ENCODE measurements around the gene COL9A1.
"Not testable (repeated sequence)": the region's sequence is repeated elsewhere in the genome, so short reads cannot be mapped to it uniquely, and the experiment has no call there.

Gene COL9A1
- 0 reads per million in 3 donors for total RNA-seq

DNA sequence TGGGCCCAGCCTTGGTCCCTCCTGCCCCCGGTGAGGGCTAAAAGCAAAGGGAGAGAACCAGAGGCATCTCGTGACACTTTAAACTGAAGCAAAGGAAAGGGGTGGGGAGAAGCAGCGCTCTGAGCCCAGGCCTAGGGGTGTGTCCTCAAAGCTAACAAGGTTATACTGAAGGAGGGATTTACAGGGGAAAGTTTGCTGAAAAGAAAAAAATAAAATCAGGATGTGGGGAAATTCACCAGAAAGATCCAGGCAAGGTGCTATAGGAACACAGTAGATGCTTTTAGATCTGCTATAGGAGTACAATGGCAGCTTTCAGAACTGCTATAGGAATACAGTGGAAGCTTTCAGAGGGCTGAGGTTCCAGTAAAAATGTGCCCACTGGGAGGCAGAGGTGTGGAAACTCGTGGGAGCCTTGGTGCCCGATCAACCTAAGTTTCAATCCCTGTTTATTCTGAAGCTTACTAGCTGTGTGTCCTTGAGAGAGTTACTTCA, at the start of gene COL9A1:
COL9A1 (minus strand) TSS at position 51 of the 492 bp plus-strand sequence. CDS start 160 bp downstream, outside the sequence.
- Histone ChIP-seq H3K36me3 (ENCODE audit: control insufficient read depth, insufficient read depth, low read length) (no peaks in the 10 kb centered on the region), H3K9me3 (ENCODE audit: control insufficient read depth, low read length) (no peaks in the 10 kb centered on the region), H3K27ac (ENCODE audit: insufficient read depth, low read length, poor library complexity, severe bottlenecking) (no peak within 1 kb of the TSS), H3K27me3 (replicated peaks; ENCODE audit: control insufficient read depth, insufficient read depth, low read length, poor library complexity, severe bottlenecking) (peaks cover 2% of the 10 kb centered on the region), H3K4me3 (ENCODE audit: insufficient read depth, low read depth, low read length, poor library complexity, severe bottlenecking) (no peak within 1 kb of the TSS), H3K4me1 (ENCODE audit: control insufficient read depth, insufficient read depth, low read length, poor library complexity, severe bottlenecking) (no peaks in the 10 kb centered on the region)
- DNase-seq = no peak

DNA sequence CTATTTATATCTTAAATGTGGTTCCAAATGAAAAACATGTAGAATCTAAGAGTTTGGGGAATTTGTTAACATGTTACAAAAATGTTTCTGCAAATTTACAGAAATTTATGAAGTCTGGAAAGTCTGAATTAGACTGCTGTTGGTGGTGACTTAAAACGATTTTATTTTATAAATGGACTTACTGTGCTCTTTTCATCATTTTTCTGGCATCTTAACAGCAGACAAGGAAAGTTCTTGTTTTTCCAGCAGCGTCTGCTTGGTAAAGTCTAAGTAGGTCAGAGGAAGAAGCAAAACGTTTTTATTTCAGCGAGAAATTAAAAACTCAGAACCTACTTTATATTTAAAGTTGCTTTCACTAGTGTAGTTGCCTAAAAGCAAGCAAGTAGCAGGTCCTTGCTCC, 48.6 kb upstream of the COL9A1 start:
- no peaks in the 10 kb centered on the region for H3K36me3 ChIP-seq (ENCODE audit: control insufficient read depth, insufficient read depth, low read length)
- no peak overlapping the region for H3K27ac ChIP-seq (ENCODE audit: insufficient read depth, low read length, poor library complexity, severe bottlenecking)
- H3K4me3 ChIP-seq (ENCODE audit: insufficient read depth, low read depth, low read length, poor library complexity, severe bottlenecking) = no peak overlapping the region
- no peaks in the 10 kb centered on the region for H3K4me1 ChIP-seq (ENCODE audit: control insufficient read depth, insufficient read depth, low read length, poor library complexity, severe bottlenecking)
- no peaks in the 10 kb centered on the region for H3K27me3 ChIP-seq (replicated peaks; ENCODE audit: control insufficient read depth, insufficient read depth, low read length, poor library complexity, severe bottlenecking)
- no peaks in the 10 kb centered on the region for H3K9me3 ChIP-seq (ENCODE audit: control insufficient read depth, low read length)
- no peak for DNase-seq

GRCh38 chr6:70345619-70346018, 42.7 kb upstream of the COL9A1 start:
- Histone ChIP-seq H3K27ac (ENCODE audit: insufficient read depth, low read length, poor library complexity, severe bottlenecking) (no peak overlapping the region), H3K4me3 (ENCODE audit: insufficient read depth, low read depth, low read length, poor library complexity, severe bottlenecking) (no peak overlapping the region), H3K27me3 (replicated peaks; ENCODE audit: control insufficient read depth, insufficient read depth, low read length, poor library complexity, severe bottlenecking) (no peaks in the 10 kb centered on the region), H3K4me1 (ENCODE audit: control insufficient read depth, insufficient read depth, low read length, poor library complexity, severe bottlenecking) (no peaks in the 10 kb centered on the region), H3K9me3 (ENCODE audit: control insufficient read depth, low read length) (no peaks in the 10 kb centered on the region), H3K36me3 (ENCODE audit: control insufficient read depth, insufficient read depth, low read length) (no peaks in the 10 kb centered on the region)
- no peak for DNase-seq

DNA sequence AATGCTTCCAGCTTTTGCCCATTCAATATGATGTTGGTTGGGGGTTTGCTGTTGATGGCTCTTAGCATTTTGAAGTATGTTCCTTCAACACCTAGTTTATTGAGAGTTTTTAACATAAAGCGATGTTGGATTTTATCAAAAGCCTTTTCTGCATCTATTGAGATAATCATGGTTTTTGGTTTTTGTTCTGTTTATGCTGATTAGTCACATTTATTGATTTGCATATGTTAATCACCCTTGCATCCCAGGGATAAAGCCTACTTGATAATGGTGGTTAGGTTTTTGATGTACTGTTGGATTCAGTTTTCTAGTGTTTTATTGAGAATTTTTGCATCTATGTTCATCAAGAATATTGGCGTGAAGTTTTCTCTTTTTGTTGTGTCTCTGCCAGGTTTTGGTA, 40.4 kb upstream of the COL9A1 start:
- DNase-seq = no peak
- no peaks in the 10 kb centered on the region for H3K27me3 ChIP-seq (replicated peaks; ENCODE audit: control insufficient read depth, insufficient read depth, low read length, poor library complexity, severe bottlenecking)
- H3K9me3 ChIP-seq (ENCODE audit: control insufficient read depth, low read length) = no peaks in the 10 kb centered on the region
- no peaks in the 10 kb centered on the region for H3K36me3 ChIP-seq (ENCODE audit: control insufficient read depth, insufficient read depth, low read length)
- H3K4me3 ChIP-seq (ENCODE audit: insufficient read depth, low read depth, low read length, poor library complexity, severe bottlenecking) = no peak overlapping the region
- H3K27ac ChIP-seq (ENCODE audit: insufficient read depth, low read length, poor library complexity, severe bottlenecking) = no peak overlapping the region
- no peaks in the 10 kb centered on the region for H3K4me1 ChIP-seq (ENCODE audit: control insufficient read depth, insufficient read depth, low read length, poor library complexity, severe bottlenecking)

DNA sequence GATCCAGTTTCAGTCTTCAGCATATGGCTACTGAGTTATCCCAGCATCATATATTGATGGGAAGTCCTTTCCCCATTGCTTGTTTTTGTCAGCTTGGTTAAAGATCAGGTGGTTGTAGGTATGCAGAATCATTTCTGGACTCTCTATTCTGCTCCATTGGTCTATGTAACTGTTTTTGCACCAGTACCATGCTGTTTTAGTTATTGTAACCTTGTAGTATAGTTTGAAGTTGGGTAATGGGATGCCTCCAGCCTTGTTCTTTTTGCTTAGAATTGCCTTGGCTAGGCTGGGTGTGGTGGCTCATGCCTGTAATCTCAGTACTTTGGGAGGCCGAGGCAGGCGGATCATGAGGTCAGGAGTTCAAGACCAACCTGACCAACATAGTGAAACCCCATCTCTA, 36.9 kb upstream of the COL9A1 start:
- DNase-seq; H3K4me1 ChIP-seq (ENCODE audit: control insufficient read depth, insufficient read depth, low read length, poor library complexity, severe bottlenecking); H3K27ac ChIP-seq (ENCODE audit: insufficient read depth, low read length, poor library complexity, severe bottlenecking); H3K9me3 ChIP-seq (ENCODE audit: control insufficient read depth, low read length); H3K27me3 ChIP-seq (replicated peaks; ENCODE audit: control insufficient read depth, insufficient read depth, low read length, poor library complexity, severe bottlenecking); H3K36me3 ChIP-seq (ENCODE audit: control insufficient read depth, insufficient read depth, low read length); H3K4me3 ChIP-seq (ENCODE audit: insufficient read depth, low read depth, low read length, poor library complexity, severe bottlenecking): not testable (repeated sequence)

- H3K27ac ChIP-seq (ENCODE audit: insufficient read depth, low read length, poor library complexity, severe bottlenecking) = no peak overlapping the region
- H3K4me3 ChIP-seq (ENCODE audit: insufficient read depth, low read depth, low read length, poor library complexity, severe bottlenecking) = no peak overlapping the region
- H3K4me1 ChIP-seq (ENCODE audit: control insufficient read depth, insufficient read depth, low read length, poor library complexity, severe bottlenecking) = no peaks in the 10 kb centered on the region
- H3K36me3 ChIP-seq (ENCODE audit: control insufficient read depth, insufficient read depth, low read length) = no peaks in the 10 kb centered on the region
- no peaks in the 10 kb centered on the region for H3K9me3 ChIP-seq (ENCODE audit: control insufficient read depth, low read length)
- no peak for DNase-seq
- H3K27me3 ChIP-seq (replicated peaks; ENCODE audit: control insufficient read depth, insufficient read depth, low read length, poor library complexity, severe bottlenecking) = no peaks in the 10 kb centered on the region
Measured at GRCh38 chr6:70338775-70339174, 35.9 kb upstream of the COL9A1 start.

- DNase-seq = no peak
- no peaks in the 10 kb centered on the region for H3K4me1 ChIP-seq (ENCODE audit: control insufficient read depth, insufficient read depth, low read length, poor library complexity, severe bottlenecking)
- H3K27me3 ChIP-seq (replicated peaks; ENCODE audit: control insufficient read depth, insufficient read depth, low read length, poor library complexity, severe bottlenecking) = no peaks in the 10 kb centered on the region
Measured at GRCh38 chr6:70337743-70338105, 34.8 kb upstream of the COL9A1 start.

GRCh38 chr6:70336996-70337742, 34.3 kb upstream of the COL9A1 start:
- Histone ChIP-seq H3K36me3 (ENCODE audit: control insufficient read depth, insufficient read depth, low read length) (no peaks in the 10 kb centered on the region), H3K4me3 (ENCODE audit: insufficient read depth, low read depth, low read length, poor library complexity, severe bottlenecking) (no peak overlapping the region), H3K9me3 (ENCODE audit: control insufficient read depth, low read length) (no peaks in the 10 kb centered on the region), H3K27ac (ENCODE audit: insufficient read depth, low read length, poor library complexity, severe bottlenecking) (no peak overlapping the region), H3K4me1 (ENCODE audit: control insufficient read depth, insufficient read depth, low read length, poor library complexity, severe bottlenecking) (no peaks in the 10 kb centered on the region), H3K27me3 (replicated peaks; ENCODE audit: control insufficient read depth, insufficient read depth, low read length, poor library complexity, severe bottlenecking) (no peaks in the 10 kb centered on the region)
- DNase-seq = no peak

More at GRCh38 chr6:70337743-70338105, 34.8 kb upstream of the COL9A1 start:
- Histone ChIP-seq H3K4me3 (ENCODE audit: insufficient read depth, low read depth, low read length, poor library complexity, severe bottlenecking) (no peak overlapping the region), H3K9me3 (ENCODE audit: control insufficient read depth, low read length) (no peaks in the 10 kb centered on the region), H3K36me3 (ENCODE audit: control insufficient read depth, insufficient read depth, low read length) (no peaks in the 10 kb centered on the region), H3K27ac (ENCODE audit: insufficient read depth, low read length, poor library complexity, severe bottlenecking) (no peak overlapping the region)

DNA sequence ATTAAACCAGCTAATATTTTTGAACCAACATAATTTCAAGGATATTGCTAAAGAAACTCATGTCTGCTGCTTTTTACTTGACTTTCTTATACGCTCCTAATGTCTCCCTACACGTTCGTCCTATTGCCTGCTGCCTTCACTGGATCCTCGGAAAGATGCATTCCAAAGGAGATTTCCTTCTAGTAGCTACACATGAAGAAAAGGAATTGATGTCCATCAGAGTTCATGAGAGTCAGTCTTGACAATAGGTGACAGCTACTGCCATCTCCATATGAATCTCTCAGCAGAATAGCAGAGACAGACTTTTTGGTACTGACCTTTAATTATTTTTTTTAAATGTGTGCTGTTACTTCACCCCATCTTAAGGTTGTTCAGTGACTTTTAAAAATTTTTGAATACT, 24.2 kb upstream of the COL9A1 start:
- Histone ChIP-seq H3K4me3 (ENCODE audit: insufficient read depth, low read depth, low read length, poor library complexity, severe bottlenecking) (no peak overlapping the region), H3K9me3 (ENCODE audit: control insufficient read depth, low read length) (no peaks in the 10 kb centered on the region), H3K4me1 (ENCODE audit: control insufficient read depth, insufficient read depth, low read length, poor library complexity, severe bottlenecking) (no peaks in the 10 kb centered on the region), H3K27me3 (replicated peaks; ENCODE audit: control insufficient read depth, insufficient read depth, low read length, poor library complexity, severe bottlenecking) (no peaks in the 10 kb centered on the region), H3K27ac (ENCODE audit: insufficient read depth, low read length, poor library complexity, severe bottlenecking) (no peak overlapping the region), H3K36me3 (ENCODE audit: control insufficient read depth, insufficient read depth, low read length) (no peaks in the 10 kb centered on the region)
- no peak for DNase-seq

DNA sequence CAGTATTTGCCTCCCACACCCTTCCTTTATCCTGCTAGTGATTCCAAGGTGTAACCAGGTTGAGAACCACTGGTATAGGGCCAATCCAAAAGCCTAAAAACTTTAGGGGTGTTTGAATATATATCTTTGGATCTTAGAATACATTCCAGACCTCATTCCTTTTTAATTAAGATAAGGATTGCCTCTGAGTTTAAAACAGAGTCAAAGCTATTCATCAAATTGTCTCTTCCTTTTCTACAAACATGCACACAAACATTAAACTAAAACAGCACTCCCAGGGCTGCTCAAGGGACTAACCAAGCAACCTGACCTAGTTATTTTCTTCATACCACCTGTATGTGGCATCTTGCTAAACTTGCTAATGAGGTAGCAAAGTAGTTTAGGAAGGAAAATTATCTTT, 22.1 kb upstream of the COL9A1 start:
- Histone ChIP-seq H3K9me3 (ENCODE audit: control insufficient read depth, low read length) (no peaks in the 10 kb centered on the region), H3K4me3 (ENCODE audit: insufficient read depth, low read depth, low read length, poor library complexity, severe bottlenecking) (no peak overlapping the region), H3K27me3 (replicated peaks; ENCODE audit: control insufficient read depth, insufficient read depth, low read length, poor library complexity, severe bottlenecking) (no peaks in the 10 kb centered on the region), H3K27ac (ENCODE audit: insufficient read depth, low read length, poor library complexity, severe bottlenecking) (no peak overlapping the region), H3K36me3 (ENCODE audit: control insufficient read depth, insufficient read depth, low read length) (no peaks in the 10 kb centered on the region), H3K4me1 (ENCODE audit: control insufficient read depth, insufficient read depth, low read length, poor library complexity, severe bottlenecking) (no peaks in the 10 kb centered on the region)
- no peak for DNase-seq

Data from effector memory CD4-positive, alpha-beta T cell (primary cell).